Inferior parietal cortex (tissue), 1 donor: Measurements from ENCODE around the gene HEATR5B.

ENCODE experiments used
- DNase-seq: peaks from one replicate; pipeline ENCODE4 v3.0.0-alpha.2; 2016; ENCODE audit errors: extremely low spot score

Gene HEATR5B

DNA sequence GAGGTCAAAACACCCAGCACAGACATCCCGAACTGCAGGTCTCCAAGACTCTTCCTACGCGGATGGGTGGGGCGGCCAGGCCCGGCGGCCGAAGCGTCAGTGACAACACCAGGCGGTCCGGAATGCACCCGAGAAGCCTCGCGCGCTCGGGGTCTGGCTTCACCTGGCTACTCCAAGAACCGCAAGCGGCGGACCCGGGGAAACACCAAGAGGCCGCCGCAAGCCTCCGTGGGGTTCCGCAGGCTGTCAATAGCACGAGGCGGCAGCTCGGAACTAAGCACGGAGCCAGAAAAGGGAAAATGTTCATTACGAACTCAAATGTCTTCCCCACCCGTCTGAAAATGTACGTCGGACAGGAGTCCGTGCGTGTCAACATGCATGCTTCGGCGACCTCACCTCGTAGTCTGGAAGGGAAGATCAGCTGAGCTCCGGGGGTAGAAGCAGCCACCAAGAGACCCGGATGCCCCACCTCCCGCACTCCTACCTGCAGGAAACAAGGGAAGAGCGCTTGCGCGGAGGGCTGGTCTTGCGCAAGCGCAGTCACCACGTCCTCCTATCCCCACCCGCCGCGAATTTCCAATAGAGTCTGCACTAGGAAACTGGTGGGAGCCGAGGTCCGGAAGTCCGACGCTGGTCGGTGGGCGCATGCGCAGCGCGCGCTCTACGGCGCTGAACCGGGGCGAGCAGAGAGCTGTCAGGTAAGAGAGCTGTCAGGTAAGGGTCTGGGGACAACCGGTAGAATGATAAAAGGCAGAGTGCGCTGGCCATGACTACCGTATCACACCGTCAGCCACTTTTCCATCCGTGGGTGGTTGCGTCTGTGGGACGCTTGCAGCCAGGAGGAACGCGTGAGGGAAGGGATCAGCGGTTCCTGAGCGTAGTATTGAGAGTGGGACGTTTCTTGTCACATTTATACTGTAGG lies at the start of gene HEATR5B, which contains the start of gene GPATCH11:
Gene HEATR5B (minus strand): TSS at position 500 of the 922 bp plus-strand sequence. CDS start 958 bp downstream, outside the sequence.
Gene GPATCH11 (plus strand): TSS at position 646 of the 922 bp plus-strand sequence. CDS start 3,864 bp downstream, outside the sequence.
- peak; percentile 98 for DNase-seq

DNA sequence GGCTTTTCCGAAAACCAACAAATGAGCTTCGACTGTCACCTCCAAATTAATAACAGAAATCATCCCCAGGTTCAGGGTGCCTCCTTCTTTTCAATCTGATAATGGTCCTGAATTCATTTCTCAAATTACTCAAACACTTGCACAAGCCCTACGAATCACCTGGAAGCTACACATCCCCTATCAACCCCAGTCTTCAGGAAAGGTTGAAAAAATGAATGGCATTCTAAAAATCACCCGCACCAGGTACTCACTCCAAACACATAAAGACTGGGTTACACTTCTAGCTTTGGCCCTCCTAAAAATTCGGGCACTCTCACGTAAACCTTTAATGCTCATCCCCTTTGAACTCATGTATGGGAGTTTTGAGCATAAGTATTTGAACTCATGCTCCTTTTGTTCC lies 48.7 kb upstream of the HEATR5B start:
- no peak for DNase-seq

DNA sequence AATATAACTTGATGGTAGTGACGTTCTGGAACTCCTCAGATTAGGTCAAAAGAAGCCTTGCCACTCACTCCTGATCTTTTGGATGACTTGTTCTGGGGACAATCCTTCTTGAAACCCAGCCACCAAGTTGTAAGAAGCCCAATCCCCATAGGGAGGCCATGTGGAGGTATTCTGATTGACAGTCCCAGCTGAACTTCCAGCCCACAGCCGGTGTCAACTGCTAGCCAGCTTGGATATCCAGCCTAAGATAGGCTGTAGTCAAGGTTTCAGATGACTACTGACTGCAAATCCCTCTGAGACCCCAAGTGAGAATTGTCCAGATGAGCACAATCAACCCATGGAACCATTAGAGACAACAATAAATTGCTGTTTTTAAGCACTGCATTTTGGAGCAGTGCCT lies 41.2 kb upstream of the HEATR5B start:
- no peak for DNase-seq

DNA sequence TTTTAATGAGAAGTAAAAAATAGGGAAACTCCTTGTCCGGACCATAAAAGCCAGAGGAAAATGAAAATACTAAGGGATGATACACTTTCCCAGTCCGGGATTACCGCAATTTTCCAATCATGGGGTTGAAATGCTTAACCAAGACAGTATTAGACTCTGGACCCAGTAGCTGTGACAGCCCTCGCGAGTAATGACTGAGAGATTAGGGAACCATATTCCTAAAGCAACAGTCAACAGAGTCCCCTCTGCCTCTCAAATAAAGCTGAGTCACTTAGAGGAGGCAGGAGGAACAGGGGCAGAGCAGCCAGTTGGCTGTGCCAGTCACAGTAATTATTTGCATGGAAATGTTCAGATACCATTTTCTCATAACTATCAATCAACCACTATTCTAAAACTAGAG lies 35.0 kb upstream of the HEATR5B start:
- no peak for DNase-seq

DNA sequence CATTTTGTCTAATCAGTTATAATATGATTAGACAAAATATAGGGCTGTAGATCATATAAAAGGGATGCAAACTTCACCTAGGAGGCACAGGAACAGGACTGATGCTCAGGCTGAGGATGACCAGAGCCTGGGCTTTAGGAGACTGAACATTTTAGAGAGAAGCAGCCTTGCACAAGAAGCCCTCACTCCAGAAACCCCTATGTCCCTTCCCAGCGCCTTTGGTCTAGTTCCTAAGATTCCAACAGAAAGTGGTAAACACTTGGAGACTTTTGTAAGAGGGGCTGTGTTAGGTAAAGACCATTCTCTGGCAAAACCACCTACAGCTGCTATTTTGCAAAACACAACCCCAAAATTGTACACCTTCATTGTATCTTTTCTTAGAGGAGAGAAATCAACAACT lies 33.4 kb upstream of the HEATR5B start:
- no peak for DNase-seq

DNA sequence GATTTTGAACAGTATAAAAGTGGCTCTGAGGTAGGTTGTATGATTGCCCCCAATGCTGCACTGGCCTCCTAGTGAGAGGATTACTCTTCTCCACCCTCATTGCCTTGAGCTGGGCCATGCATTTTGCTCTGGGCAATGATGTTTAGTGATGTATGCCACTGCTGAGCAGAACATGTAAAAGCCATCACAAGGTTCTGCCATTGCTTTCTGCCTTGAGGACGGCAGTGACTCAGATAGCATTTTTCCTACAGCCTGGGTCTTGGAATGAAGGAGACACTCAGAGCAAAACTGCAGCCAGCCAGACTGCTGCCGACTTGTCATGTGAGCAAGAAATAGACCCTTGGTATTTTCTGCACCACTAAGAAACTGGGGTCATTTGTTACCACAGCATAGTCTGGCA lies 27.8 kb upstream of the HEATR5B start:
- DNase-seq, result no peak

DNA sequence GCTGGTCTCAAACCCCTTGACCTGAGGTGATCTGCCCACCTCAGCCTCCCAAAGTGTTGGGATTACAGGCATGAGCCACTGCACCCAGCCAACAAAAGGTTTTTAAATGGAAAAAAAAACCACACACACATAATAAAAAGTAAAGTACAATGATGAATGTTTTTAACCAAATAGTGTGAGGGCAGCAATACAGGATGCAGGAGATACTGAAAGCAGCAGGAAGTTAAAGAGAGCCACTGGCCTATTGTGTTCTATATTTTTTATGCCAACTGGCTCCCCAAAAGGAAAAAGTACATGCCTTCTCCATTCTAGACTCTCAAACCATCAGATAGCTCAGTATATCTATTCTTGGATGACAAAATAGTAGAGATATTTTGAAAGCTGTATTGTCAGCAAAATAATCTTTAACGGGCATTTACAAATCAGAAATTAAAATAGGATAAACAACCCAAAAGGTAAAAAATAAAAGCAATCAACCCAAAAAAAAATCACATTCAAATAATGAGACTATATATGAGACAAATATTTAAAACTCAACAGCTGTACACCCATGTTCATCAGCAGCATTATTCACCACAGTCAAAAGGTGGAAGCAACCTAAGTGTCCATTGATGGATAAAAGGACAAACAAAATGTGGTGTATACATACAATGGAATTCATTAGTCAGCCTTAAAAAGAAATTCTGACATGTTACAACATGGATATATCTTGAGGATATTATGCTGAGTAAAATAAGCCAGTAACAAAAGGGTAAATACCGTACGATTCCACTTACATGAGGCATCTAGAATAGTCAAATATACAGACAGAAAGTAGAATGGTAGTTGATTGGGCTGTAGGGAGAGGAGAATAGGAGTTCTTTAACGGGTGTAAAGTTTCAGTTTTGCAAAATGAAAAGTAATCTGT lies 26.4 kb upstream of the HEATR5B start:
- DNase-seq, result no peak

DNA sequence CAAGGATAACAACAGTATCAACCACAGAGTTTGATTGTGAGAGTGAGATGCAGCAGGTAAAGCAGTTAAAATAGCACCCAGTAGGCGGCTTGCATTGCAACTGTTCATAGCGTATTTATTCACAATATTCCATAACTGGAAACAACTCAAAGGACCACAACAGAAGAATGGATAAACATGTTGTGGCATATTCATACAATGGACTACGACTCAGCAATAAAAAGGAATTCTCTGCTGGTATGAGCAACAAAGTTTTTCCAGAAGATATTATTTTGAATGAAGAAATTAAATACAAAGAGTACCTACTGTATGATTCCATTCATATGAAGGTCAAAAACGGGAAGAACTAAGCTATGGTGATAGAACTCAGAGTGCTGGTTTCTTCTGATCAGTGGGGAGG lies 25.4 kb upstream of the HEATR5B start:
- no peak for DNase-seq

DNA sequence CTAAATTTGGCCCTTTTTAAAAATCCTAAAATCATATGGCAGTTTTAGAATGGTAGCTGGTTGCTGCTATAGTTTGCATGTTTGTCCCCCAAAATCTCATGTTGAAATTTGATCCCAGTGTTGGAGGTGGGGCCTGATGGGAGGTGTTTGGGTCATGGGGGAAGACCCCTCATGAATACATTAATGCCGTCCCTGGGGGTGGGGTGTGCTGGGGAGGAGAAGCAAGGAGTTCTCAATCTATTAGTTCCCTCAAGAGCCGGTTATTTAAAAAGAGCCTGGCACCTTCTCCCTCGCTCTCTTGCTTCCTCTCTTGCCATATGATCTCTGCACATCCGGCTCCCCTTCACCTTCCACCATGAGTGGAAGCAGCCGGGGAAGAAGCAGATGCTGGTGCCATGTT lies 21.0 kb upstream of the HEATR5B start:
- DNase-seq, result no peak

DNA sequence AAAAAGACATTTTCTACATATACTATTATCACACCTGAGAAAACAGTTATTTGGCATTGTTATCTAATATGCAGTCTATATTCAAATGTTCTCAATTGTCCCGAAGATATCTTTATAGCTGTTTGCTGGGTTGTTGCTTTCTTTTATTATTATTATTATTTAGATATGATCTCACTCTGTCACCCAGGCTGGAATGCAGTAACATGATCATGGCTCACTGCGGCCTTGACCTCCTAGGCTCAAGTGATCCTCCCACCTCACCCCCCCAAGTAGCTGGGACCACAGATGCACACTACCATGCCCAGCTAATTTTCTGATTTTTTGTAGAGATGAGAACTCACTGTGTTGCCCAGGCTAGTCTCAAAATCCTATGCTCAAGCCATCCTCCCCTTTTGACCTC lies 20.0 kb upstream of the HEATR5B start:
- no peak for DNase-seq

DNA sequence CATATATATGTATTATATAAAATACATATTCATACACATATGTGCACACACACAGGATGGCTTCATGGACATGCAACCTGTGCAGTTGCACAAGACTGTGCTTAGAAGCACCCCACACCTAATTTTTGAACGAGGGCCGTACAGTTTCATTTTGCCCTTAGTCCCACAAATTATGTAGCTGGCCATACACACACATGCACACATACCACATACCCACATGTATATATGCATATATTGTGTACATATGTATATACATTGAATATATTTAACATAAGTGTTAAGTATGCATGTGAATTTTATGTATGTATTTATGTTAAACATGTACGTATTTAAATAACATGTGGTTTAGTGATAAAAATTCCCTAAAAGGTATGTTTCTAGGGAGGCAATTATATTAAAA lies 18.4 kb upstream of the HEATR5B start:
- DNase-seq, result no peak

DNA sequence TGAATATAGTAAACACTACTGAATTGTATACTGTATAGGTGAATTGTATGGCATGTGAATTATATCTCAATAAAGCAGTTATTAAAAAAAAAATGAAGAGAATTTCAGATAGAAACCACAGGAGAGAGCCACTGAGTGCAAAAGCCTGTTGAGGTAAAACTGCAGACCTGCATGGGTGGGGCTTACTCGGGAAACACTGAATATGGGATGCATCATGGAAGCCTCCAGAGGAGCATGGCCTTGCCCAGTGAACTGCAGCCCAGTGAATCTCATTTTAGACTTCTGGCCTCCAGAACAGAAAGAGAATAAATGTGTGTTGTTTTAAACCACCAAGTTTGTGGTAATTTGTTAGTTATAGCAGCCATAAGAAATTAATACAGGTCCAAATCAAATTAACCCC lies 15.9 kb upstream of the HEATR5B start:
- DNase-seq, result no peak

DNA sequence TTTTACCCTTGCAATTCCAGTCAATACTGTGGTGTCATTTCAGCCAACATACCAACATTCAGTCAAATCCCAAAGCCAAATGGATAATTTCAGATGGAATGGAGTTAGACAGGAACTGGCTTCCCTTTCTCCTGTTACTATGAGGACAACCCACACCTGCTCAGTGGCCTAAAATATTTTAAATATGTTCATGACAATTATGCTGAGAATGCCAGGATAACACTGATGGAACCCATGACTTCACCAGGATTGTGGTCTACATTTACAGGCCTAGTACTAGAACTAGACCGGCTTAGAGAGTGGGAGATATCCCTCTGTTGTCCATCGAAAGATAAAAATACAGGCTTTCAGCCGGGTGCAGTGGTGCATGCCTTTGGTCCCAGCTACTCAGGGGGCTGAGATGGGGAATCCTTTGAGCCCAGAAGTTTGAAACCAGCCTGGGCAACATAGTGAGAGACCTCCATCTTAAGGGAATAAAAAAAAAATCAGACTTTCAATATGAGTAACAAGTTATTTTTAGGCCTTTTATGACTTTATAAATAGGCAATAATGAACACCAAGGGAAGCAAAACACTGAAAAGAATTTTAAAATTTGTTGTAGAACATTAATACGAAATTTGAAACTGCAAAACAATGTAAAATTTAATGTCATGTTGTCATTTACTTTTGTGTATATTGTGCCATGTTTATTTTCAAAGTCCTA lies 14.4 kb upstream of the HEATR5B start:
- DNase-seq, result no peak

DNA sequence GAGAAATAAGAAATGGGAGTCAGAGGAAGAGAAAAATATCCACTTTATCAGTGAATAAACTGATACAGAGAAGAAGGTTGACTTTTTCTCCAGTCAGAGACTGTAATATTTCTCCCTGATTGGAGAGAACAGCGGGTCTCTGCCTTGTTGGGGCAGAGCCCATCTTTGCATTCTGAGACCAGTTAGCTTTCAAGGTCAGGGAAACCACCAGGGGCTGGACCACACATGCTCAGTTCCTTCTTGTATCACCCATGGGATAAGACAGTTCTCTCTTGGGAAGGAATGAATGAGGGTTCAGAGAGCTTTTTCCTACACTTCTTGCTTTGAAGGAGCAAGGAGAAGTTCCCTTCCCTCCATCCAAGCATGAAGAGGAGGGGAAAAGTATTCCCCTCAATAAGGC lies 12.4 kb upstream of the HEATR5B start:
- DNase-seq, result no peak

DNA sequence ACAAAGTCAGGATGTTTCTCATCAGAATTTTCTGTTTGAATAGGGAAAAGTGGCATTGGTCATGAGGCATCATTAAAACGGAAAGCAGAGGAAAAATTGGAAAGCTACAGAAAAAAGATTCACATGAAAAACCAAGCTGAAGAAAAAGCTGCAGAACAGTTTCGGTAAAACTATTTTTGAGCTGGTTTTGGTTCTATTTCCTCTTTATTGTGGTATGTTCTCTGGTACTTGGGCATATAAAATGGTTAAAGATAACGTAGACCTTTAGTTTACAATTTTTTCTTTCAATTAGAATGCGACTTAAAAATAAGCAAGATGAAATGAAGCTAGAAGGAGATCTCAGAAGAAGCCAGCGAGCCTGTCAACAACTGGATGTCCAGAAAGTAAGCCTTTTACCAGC lies 7.7 kb upstream of the HEATR5B start:
- DNase-seq, result no peak

DNA sequence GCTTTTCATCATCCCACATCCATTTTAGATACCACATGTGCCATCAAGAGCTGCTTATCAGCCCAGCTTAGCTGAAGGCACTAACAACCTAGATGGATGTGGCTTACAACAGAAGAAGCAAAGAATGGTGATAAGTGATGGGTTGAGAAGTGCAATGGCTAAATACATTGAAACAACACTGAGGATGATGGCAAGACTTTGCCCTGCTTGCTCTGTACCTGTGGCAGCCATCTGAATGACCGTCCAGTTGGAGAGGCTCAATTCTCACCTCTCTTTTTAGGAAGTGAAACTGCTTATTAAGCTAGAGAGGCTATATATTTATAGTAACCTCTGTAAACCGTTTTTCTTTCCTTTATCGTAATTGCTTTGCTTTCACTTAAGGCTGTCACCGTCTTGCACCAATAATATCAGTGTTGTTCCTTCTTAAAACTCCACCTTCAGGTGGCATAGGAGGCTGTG lies 5.9 kb upstream of the HEATR5B start:
- DNase-seq, result no peak

DNA sequence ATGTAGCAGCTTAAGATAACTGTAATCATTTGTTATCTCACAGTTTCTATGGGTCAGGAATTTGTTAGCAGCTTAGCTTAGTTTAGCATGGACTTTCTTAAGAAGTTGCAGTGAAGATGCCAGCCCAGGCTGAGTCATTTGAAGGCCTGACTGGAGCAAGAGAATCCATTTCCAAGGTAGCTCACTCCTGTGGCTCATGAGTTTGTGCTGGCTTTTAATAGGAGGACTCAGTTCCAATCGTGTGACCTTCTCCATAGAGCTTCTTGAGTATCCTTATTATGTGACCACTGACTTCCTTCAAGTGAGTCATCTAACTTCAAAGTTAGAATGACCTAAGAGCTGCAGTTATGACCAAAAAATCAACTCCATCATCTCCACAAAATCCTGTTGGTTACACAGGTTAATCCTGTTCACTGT lies 1.6 kb upstream of the HEATR5B start:
- DNase-seq, result no peak

DNA sequence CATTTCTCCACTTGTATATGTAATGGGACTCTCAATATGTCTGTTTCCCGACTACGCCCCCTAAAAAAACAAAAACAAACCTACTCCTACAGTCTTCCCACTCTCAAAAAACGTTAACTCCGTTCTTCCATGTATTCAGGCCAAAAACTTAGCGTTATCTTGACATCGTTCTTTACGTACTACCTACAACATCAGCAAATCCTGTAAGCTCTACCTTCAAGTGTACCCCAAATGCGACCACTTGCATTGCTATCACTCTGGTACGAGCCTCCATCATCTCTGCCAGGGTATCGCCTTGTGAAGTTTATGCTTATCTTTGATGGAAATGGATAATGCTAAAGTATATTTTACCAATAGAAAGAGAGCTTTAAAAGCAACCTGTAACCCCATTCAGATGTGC lies 625 bp upstream of the HEATR5B start:
- DNase-seq, result no peak

DNA sequence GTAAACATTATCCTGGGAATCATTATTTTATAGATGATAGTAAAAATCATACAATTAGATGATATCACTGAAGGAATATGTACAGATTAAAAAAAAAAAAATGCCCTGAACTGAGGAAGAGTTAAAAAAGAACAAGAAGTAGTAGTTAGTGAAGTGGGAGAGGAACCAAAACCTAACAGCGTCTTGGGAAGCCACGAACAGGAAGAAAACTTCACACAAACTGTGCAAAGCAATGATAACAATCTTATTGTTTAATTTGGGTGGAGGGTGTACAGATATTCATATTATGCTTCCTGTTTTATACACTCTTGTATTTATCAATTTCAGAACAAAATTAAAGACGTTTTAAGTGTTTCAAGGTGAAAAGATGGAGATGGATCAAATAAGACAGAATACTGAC lies 3.5 kb downstream of the HEATR5B start:
- no peak for DNase-seq

DNA sequence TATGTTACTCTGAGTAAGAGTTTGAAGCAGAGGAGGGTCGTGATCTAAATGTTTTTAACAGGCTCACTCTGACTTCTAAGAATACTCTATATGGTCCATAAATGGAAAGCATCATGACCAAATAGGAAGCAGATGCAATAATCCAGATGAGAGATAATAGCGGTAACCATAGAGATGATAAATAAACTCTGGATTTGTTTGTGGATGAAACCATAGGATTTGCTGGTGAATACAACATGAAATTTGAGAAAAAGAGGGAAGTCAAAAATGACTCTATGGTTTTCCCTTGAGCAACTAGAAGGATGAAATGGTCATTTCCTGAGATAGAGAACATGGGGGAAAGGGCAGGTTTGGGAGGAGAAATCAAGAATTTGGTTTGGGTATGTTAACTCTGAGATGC lies 3.9 kb downstream of the HEATR5B start:
- no peak for DNase-seq

DNA sequence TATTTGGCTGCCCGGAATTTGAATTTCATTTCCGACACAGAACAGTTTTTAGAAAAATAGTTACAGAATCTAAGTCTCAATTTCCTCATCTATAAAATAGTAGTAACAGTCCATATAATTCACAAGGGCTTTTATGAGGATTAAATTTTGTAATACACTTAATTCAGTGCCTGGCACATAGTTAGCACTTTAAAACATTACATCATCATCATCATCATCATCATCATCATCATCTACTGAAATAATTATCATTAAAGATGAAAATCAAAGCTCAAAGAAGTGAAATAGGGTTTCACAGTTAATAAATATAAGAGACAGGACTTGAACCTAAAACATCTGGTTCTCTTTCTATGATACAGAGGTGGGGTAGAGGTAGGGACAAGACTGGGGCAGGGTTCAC lies 13.2 kb downstream of the HEATR5B start:
- no peak for DNase-seq

DNA sequence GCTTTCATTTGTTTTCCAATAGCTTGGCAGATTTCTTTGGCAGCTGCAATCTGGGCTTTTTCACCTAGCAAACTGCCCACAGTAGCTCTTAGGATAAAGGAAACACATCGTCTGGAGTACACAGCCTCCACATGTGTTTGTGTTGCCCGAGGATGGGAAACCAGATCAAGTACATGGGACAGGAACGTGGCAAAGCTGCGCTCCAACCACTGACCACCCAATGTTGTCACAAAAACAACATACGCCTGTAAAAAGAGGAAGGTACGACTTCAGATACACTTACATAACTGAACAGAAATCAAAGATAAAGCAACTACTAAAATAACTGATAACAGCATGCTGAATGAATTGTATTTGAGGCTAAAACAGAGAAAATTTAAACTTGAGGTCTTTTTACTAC lies 15.5 kb downstream of the HEATR5B start:
- no peak for DNase-seq
